ENCODE measurements around the gene ASXL2.

Gene ASXL2

DNA sequence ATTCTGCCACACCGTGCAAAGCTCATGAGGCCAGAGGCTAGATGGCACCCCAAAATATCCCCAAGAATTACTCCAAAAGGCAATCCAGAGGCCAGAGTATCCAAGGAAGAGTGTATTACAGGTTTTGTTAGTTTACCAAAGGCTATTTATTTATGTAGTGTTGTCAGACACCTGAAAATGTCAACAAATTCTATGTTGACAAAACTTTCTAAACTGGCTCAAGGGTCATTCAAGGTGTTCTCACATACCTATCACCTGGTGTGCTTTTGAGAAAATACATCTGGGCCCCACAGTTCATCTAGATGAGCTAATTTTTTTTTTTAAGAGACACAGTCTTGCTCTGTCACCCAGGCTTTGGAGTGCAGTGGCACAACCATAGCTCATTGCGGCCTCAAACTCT lies 192.5 kb downstream of the ASXL2 start:
- DNase-seq (ENCODE audit: low read depth) = no peak

DNA sequence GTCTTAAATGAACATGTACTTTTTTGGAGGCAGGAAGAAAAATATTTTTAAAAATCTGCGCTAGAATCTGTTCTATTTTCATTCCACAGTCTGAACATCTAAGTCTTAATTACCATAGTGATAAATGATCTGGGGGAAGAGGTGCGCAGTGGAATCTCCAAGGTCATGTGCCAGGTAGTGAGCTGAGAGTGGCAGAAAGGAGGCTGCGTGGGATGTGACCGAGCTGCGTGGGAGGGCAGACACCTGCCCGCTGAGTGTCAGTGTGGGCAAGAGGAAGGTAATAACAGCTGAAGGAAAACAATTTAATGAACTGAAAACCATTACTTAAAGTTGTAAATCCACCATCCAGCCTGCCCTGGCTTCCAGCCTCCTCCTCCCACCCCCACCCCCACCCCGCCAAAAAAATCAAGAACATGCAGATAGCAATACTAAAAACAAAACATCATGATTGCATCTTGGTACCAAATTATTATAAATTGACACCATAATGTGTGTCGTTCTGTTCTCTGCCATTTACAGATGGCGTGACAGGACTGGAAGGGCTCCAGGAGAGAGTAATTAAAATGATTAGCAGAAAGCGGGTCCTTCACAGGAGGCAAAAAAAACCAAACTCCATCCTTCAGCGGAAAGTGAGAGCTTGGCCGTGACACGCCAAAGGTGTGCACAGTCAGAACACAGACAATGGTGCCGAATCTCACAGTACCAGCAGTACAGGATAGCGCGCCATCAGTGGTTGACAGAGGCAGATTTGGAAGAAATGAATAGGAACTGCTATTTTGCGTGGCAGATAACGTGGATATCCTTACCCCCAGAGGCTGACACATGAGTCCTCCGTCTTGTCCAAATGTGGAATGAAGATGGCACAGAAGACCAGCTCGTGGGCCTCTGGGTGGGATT lies 193.5 kb downstream of the ASXL2 start:
- no peak for DNase-seq (ENCODE audit: low read depth)

Data from stimulated activated CD8-positive, alpha-beta memory T cell treated with anti-CD3 and anti-CD28 coated beads, Interleukin-12 subunit alpha, Interleukin-12 subunit beta, amount 100 ng/mL, for 4 hours (primary cell).